ENCODE data around the gene UGT1A7.

GRCh38 chr2:233699424-233700027, 17.8 kb downstream of the UGT1A7 start:
- TF ChIP-seq CTCF (IDR thresholded peaks at IDR 0.05) = no peak
- TF ChIP-seq POLR2A (IDR thresholded peaks at IDR 0.05) = no peak
